SH-SY5Y (cell line): ENCODE results near the gene CES3.

ENCODE experiments used
- GATA2 ChIP-seq: IDR thresholded peaks from 2 replicates; pipeline ENCODE4 v1.6.1; 2011; ENCODE audit warnings: mild to moderate bottlenecking, low read depth, low read length
- GATA3 ChIP-seq: IDR thresholded peaks from 2 replicates; pipeline ENCODE4 v1.6.1; 2011; ENCODE audit warnings: low read depth, mild to moderate bottlenecking, low read length, moderate library complexity

DNA sequence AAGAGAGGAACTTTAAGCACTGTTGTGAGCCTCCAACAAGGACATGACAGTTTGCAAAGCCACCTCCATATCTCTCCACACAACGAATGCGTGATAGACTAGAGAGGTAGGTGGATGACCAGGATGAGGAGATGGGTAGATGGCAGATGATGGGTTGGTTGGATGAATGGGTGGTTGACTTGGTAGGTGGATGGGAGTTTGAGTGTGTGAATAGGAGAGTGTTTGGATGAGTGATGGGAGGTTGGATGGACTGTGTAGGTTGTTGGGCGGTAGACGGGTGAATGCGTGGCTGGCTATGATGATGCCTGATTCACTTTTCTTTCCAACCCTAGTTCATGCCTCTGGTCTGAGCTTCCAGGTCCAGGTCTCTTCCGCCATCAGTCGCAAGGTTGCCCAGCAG, 46.5 kb upstream of the CES3 start:
- no peak for TF ChIP-seq GATA2
- no peak for TF ChIP-seq GATA3
